HG03520 (cell line): Measurements from ENCODE around the gene PHOX2B.
"Not testable (repeated sequence)": the region's sequence is repeated elsewhere in the genome, so short reads cannot be mapped to it uniquely, and the experiment has no call there.

Experiments
- ATAC-seq: cut with Tn5 transposase; IDR thresholded peaks from one replicate; pipeline ENCODE4 v1.9.1; 2021; ENCODE audit warnings: mild to moderate bottlenecking, moderate library complexity; ENCODE audit not compliant: unreplicated experiment

PHOX2B gene

GRCh38 chr4:41714364-41715000 is 34.0 kb downstream of the PHOX2B start:
- no peak for ATAC-seq

GRCh38 chr4:41713768-41714167 is 34.8 kb downstream of the PHOX2B start:
- no peak for ATAC-seq

- ATAC-seq, result no peak
Measured at GRCh38 chr4:41712425-41712824, 36.1 kb downstream of the PHOX2B start.

GRCh38 chr4:41711654-41712053 is 36.9 kb downstream of the PHOX2B start:
- ATAC-seq, result not testable (repeated sequence)

GRCh38 chr4:41709844-41710481 is 38.6 kb downstream of the PHOX2B start:
- ATAC-seq, result no peak

GRCh38 chr4:41703785-41704184 is 44.7 kb downstream of the PHOX2B start:
- no peak for ATAC-seq

GRCh38 chr4:41702770-41703169 is 45.8 kb downstream of the PHOX2B start:
- no peak for ATAC-seq

- no peak for ATAC-seq
Measured at GRCh38 chr4:41701983-41702382, 46.5 kb downstream of the PHOX2B start.

- ATAC-seq, result no peak
Measured at GRCh38 chr4:41696763-41697162, 51.8 kb downstream of the PHOX2B start.

- ATAC-seq, result no peak
Measured at GRCh38 chr4:41696131-41696530, 52.4 kb downstream of the PHOX2B start.
